Neural cell (in vitro differentiated cells): ENCODE data around the gene AFMID. TPM values are rescaled to one million over a fixed set of nuclear protein-coding genes. Genes with fewer than 3 reads are reported as not detected.

ENCODE experiments used
- H2AFZ ChIP-seq: fragments of 200-600, 300-800 bp; sonication (generic), shearing (Covaris generic); 2 replicates; pipeline ENCODE4 v1.6.0; 2014; ENCODE audit warnings: low read depth, mild to moderate bottlenecking, antibody characterized with exemption, low read length, moderate library complexity
- H3F3A ChIP-seq: fragments of 200-600 bp; shearing (Covaris generic); 2 replicates; pipeline ENCODE4 v1.6.1; 2016; ENCODE audit warnings: mild to moderate bottlenecking, moderate library complexity, mixed read lengths, antibody characterized with exemption, low read length; ENCODE audit not compliant: insufficient read depth, poor library complexity, severe bottlenecking
- H3K27ac ChIP-seq: fragments of 200-600, 300-800 bp; sonication (generic), shearing (Covaris generic); 2 replicates; pipeline ENCODE4 v1.5.1; 2014; ENCODE audit warnings: mild to moderate bottlenecking, low read length, moderate library complexity
- H3K27me3 ChIP-seq: fragments of 300-800, 200-600 bp; sonication (generic), shearing (Covaris generic); 2 replicates; pipeline ENCODE4 v1.6.0; 2014; ENCODE audit warnings: mild to moderate bottlenecking, low read depth, low read length, moderate library complexity; ENCODE audit not compliant: insufficient read depth
- H3K36me3 ChIP-seq: fragments of 300-800, 200-600 bp; sonication (generic), shearing (Covaris generic); 2 replicates; pipeline ENCODE4 v1.5.1; 2014; ENCODE audit warnings: mild to moderate bottlenecking, antibody characterized with exemption, low read length, moderate library complexity; ENCODE audit not compliant: insufficient read depth
- H3K4me2 ChIP-seq: fragments of 300-800, 200-600 bp; sonication (generic), shearing (Covaris generic); 2 replicates; pipeline ENCODE4 v1.6.0; 2014; ENCODE audit warnings: mild to moderate bottlenecking, low read length
- H3K4me3 ChIP-seq: fragments of 300-800, 200-600 bp; sonication (generic), shearing (Covaris generic); 2 replicates; pipeline ENCODE4 v1.5.1; 2014; ENCODE audit warnings: mild to moderate bottlenecking, low read length, moderate library complexity
- H3K79me2 ChIP-seq: fragments of 200-600 bp; shearing (Covaris generic); replicated peaks from 2 replicates; pipeline ENCODE4 v1.6.0; 2014; ENCODE audit warnings: mild to moderate bottlenecking, low read length, moderate library complexity; ENCODE audit not compliant: insufficient read depth
- H3K9ac ChIP-seq: fragments of 300-800, 200-600 bp; sonication (generic), shearing (Covaris generic); 2 replicates; pipeline ENCODE4 v1.6.1; 2016; ENCODE audit warnings: mild to moderate bottlenecking, low read length, mixed read lengths
- H3K9me2 ChIP-seq: fragments of 200-600 bp; shearing (Covaris generic); 2 replicates; pipeline ENCODE4 v1.6.1; 2016; ENCODE audit warnings: mild to moderate bottlenecking, low read length, mixed read lengths; ENCODE audit not compliant: insufficient read depth
- H3K9me3 ChIP-seq: fragments of 200-600, 300-800 bp; sonication (generic), shearing (Covaris generic); 2 replicates; pipeline ENCODE4 v1.6.1; 2016; ENCODE audit warnings: mild to moderate bottlenecking, mixed run types, low read length, moderate library complexity, mixed read lengths
- H4K20me1 ChIP-seq: fragments of 200-600 bp; shearing (Covaris generic); 2 replicates; pipeline ENCODE4 v1.6.1; 2016; ENCODE audit warnings: mild to moderate bottlenecking, mixed run types; ENCODE audit not compliant: insufficient read depth
- CTCF ChIP-seq: fragments of 450-650 bp; IDR thresholded peaks from 2 replicates; pipeline ENCODE4 v1.5.1; 2014; ENCODE audit warnings: antibody characterized with exemption, mild to moderate bottlenecking, moderate library complexity; ENCODE audit not compliant: poor library complexity, severe bottlenecking
- EP300 ChIP-seq: fragments of 450-650 bp; conservative IDR thresholded peaks from 2 replicates; pipeline ENCODE4 v1.6.1; 2014; ENCODE audit warnings: antibody characterized with exemption, mild to moderate bottlenecking, moderate library complexity; ENCODE audit not compliant: poor library complexity, severe bottlenecking
- EZH2 ChIP-seq: fragments of 200-600, 300-800 bp; shearing (Covaris generic), sonication (generic); IDR thresholded peaks from 2 replicates; pipeline ENCODE4 v1.6.1; 2014; ENCODE audit warnings: antibody characterized with exemption, low read length, borderline replicate concordance, mild to moderate bottlenecking; ENCODE audit not compliant: insufficient read depth, poor library complexity, severe bottlenecking
- MXI1 ChIP-seq: fragments of 450-650 bp; conservative IDR thresholded peaks from 2 replicates; pipeline ENCODE4 v1.6.1; 2014; ENCODE audit warnings: antibody characterized with exemption, mild to moderate bottlenecking; ENCODE audit not compliant: poor library complexity, severe bottlenecking
- POLR2AphosphoS5 ChIP-seq: IDR thresholded peaks from 2 replicates; pipeline ENCODE4 v1.6.1; 2012
- RAD21 ChIP-seq: fragments of 450-650 bp; conservative IDR thresholded peaks from 2 replicates; pipeline ENCODE4 v1.6.1; 2014; ENCODE audit warnings: antibody characterized with exemption, mild to moderate bottlenecking, moderate library complexity
- REST ChIP-seq: IDR thresholded peaks from 2 replicates; pipeline ENCODE4 v1.6.1; 2012; ENCODE audit warnings: borderline replicate concordance
- SMC3 ChIP-seq: fragments of 450-650 bp; conservative IDR thresholded peaks from 2 replicates; pipeline ENCODE4 v1.6.1; 2014; ENCODE audit warnings: antibody characterized with exemption, mild to moderate bottlenecking, moderate library complexity; ENCODE audit not compliant: poor library complexity
- TAF1 ChIP-seq: IDR thresholded peaks from 2 replicates; pipeline ENCODE4 v1.6.1; 2012; ENCODE audit warnings: low read depth
- polyA plus RNA-seq: library from polyadenylated mRNA; depleted of rRNA; stranded (reverse); fragments of >200 nt; gene quantifications from 2 replicates; pipeline ENCODE4 v1.2.3, GENCODE V29; 2014

Gene AFMID
- polyA plus RNA-seq, 1 donor from 2014 or later: 15.8 TPM

- H3K4me3 ChIP-seq: no peak overlapping the region
- no peaks in the 10 kb centered on the region for H3K36me3 ChIP-seq
- no peak overlapping the region for H3K9ac ChIP-seq
- H3F3A ChIP-seq: no peaks in the 10 kb centered on the region
- H3K27me3 ChIP-seq: no peaks in the 10 kb centered on the region
- H4K20me1 ChIP-seq: no peaks in the 10 kb centered on the region
- no peak overlapping the region for H3K4me2 ChIP-seq
- no peaks in the 10 kb centered on the region for H3K79me2 ChIP-seq
- no peak overlapping the region for H2AFZ ChIP-seq
- H3K9me2 ChIP-seq: no peaks in the 10 kb centered on the region
- no peak for TF ChIP-seq TAF1
- no peak for TF ChIP-seq POLR2AphosphoS5
- no peak for TF ChIP-seq REST
- no peak for TF ChIP-seq EZH2
- TF ChIP-seq RAD21: no peak
- TF ChIP-seq EP300: no peak
- TF ChIP-seq MXI1: no peak
- no peak for TF ChIP-seq SMC3
- TF ChIP-seq CTCF: no peak
- no peak overlapping the region for H3K27ac ChIP-seq
- H3K9me3 ChIP-seq: no peaks in the 10 kb centered on the region
These were observed 60.1 kb downstream of the AFMID start for GRCh38 chr17:78247304-78247703.

- no peak overlapping the region for H3K4me3 ChIP-seq
- no peaks in the 10 kb centered on the region for H3K9me3 ChIP-seq
- H3K9ac ChIP-seq: no peak overlapping the region
- H3F3A ChIP-seq: no peaks in the 10 kb centered on the region
- H3K36me3 ChIP-seq: no peaks in the 10 kb centered on the region
- no peak for TF ChIP-seq REST
- TF ChIP-seq POLR2AphosphoS5: no peak
- TF ChIP-seq EP300: no peak
- no peak for TF ChIP-seq RAD21
- no peak for TF ChIP-seq MXI1
- H3K4me2 ChIP-seq: no peak overlapping the region
- H4K20me1 ChIP-seq: no peaks in the 10 kb centered on the region
- no peaks in the 10 kb centered on the region for H3K27me3 ChIP-seq
- no peak overlapping the region for H3K27ac ChIP-seq
- H2AFZ ChIP-seq: no peak overlapping the region
- no peaks in the 10 kb centered on the region for H3K9me2 ChIP-seq
- no peaks in the 10 kb centered on the region for H3K79me2 ChIP-seq
These were observed 61.1 kb downstream of the AFMID start for GRCh38 chr17:78248051-78248914.
